ENCODE measurements around the gene RING1. TPM values are rescaled to one million over a fixed set of nuclear protein-coding genes. Genes with fewer than 3 reads are reported as not detected.
A peak's percentile ranks its signal among the peaks of the same experiment; 100 is the strongest.

The RING1 gene
- total RNA-seq, 1 donor from 2014 or later = 44.5 TPM

DNA sequence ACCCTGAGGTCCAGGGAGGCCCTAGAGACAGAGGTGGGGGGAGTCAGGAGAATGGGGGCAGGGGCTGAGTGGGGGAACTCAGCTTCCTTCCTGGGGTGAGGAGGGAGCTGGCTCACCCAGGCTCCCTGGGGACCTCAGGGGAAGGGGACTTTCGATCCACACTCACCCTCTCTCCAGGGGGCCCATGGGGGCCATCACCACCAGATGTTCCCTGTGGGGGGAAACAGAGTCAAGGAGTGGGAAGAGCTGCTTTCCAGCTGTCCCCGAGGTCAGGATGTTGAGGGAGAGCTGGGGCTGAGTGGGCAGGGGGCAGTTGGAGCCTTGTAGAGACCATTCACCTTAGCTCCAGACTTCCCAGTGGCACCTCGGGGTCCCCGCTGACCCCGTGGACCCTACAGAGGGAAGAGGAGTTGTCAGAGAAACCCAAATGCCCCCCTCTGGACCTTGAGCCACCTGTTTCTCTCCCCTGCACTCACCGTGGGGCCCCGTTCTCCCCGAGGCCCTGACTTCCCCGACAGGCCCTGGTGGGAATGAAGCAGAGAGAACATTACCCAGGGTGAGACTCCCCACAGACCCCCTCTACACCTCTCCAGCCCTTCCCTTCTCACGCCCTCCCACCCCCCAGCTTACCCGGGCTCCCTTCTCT is 34.6 kb upstream of the RING1 start:
- Mint-ChIP-seq H3K36me3 (ENCODE audit: low read depth) (no peaks in the 10 kb centered on the region), H3K27me3 (ENCODE audit: low read depth) (no peaks in the 10 kb centered on the region), H3K9me3 (ENCODE audit: low read depth) (no peaks in the 10 kb centered on the region), H3K4me1 (ENCODE audit: low read depth) (peaks cover 10% of the 10 kb centered on the region), H3K27ac (ENCODE audit: unreplicated experiment) (no peak overlapping the region), H3K4me3 (ENCODE audit: unreplicated experiment) (no peak overlapping the region)
- DNase-seq (ENCODE audit: low spot score) = peak; percentile 59
- no peak for TF ChIP-seq CTCF (IDR thresholded peaks at IDR 0.05)

- Mint-ChIP-seq H3K27ac (ENCODE audit: unreplicated experiment) (no peak overlapping the region), H3K4me3 (ENCODE audit: unreplicated experiment) (no peak overlapping the region), H3K4me1 (ENCODE audit: low read depth) (peaks cover 10% of the 10 kb centered on the region), H3K9me3 (ENCODE audit: low read depth) (no peaks in the 10 kb centered on the region), H3K36me3 (ENCODE audit: low read depth) (no peaks in the 10 kb centered on the region), H3K27me3 (ENCODE audit: low read depth) (no peaks in the 10 kb centered on the region)
- no peak for TF ChIP-seq CTCF (IDR thresholded peaks at IDR 0.05)
- peak; percentile 62 for DNase-seq (ENCODE audit: low spot score)
These were observed 33.5 kb upstream of the RING1 start for GRCh38 chr6:33174784-33175183.

DNA sequence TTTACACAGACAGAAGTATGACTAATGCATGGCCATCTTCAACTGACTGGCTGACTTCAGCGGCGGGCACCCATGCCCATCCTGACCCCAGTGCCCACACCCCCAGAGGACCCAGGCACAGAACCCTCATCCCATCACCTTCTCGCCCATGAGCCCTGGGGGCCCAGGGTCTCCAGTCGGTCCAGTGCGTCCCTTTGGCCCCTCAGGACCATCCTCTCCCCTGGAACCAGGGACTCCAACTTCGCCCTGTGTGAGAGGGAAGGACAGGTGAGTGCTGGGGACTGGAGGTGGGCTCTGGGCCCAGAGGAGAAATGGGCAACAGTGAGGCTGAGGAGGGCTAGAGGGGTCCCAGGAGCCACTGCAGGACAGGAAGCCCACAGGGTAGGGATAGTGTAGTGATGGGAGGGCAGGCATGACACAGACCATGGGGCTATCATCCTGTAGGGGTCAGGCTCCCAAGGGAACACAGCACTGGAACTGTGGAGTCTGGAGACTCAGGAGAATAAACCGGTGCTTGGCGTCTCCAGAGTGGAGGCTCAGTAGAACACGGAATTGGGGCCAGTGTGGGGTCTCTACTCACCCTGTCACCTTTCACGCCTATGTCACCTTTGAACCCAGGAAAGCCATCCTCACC is 32.7 kb upstream of the RING1 start:
- H3K4me3 Mint-ChIP-seq (ENCODE audit: unreplicated experiment) = no peak overlapping the region
- DNase-seq (ENCODE audit: low spot score) = peak; percentile 68
- H3K9me3 Mint-ChIP-seq (ENCODE audit: low read depth) = no peaks in the 10 kb centered on the region
- H3K4me1 Mint-ChIP-seq (ENCODE audit: low read depth) = peaks cover 10% of the 10 kb centered on the region
- peak; percentile 11 for TF ChIP-seq CTCF (IDR thresholded peaks at IDR 0.05)
- no peak overlapping the region for H3K27ac Mint-ChIP-seq (ENCODE audit: unreplicated experiment)
- H3K27me3 Mint-ChIP-seq (ENCODE audit: low read depth) = no peaks in the 10 kb centered on the region
- no peaks in the 10 kb centered on the region for H3K36me3 Mint-ChIP-seq (ENCODE audit: low read depth)

GRCh38 chr6:33176906-33177305 is 31.4 kb upstream of the RING1 start:
- DNase-seq (ENCODE audit: low spot score) = peak; percentile 48
- Mint-ChIP-seq H3K36me3 (ENCODE audit: low read depth) (no peaks in the 10 kb centered on the region), H3K4me3 (ENCODE audit: unreplicated experiment) (no peak overlapping the region), H3K27me3 (ENCODE audit: low read depth) (no peaks in the 10 kb centered on the region), H3K4me1 (ENCODE audit: low read depth) (peaks cover 10% of the 10 kb centered on the region), H3K9me3 (ENCODE audit: low read depth) (no peaks in the 10 kb centered on the region), H3K27ac (ENCODE audit: unreplicated experiment) (no peak overlapping the region)
- TF ChIP-seq CTCF (IDR thresholded peaks at IDR 0.05) = no peak

GRCh38 chr6:33177552-33178446 is 30.5 kb upstream of the RING1 start:
- no peaks in the 10 kb centered on the region for H3K9me3 Mint-ChIP-seq (ENCODE audit: low read depth)
- H3K27ac Mint-ChIP-seq (ENCODE audit: unreplicated experiment) = no peak overlapping the region
- no peaks in the 10 kb centered on the region for H3K36me3 Mint-ChIP-seq (ENCODE audit: low read depth)
- no peak overlapping the region for H3K4me3 Mint-ChIP-seq (ENCODE audit: unreplicated experiment)
- H3K27me3 Mint-ChIP-seq (ENCODE audit: low read depth) = no peaks in the 10 kb centered on the region
- DNase-seq (ENCODE audit: low spot score) = no peak
- peaks cover 10% of the 10 kb centered on the region for H3K4me1 Mint-ChIP-seq (ENCODE audit: low read depth)
- no peak for TF ChIP-seq CTCF (IDR thresholded peaks at IDR 0.05)
